Measurements from ENCODE around the gene SNX30.
A peak's percentile ranks its signal among the peaks of the same experiment; 100 is the strongest.

The SNX30 gene

GRCh38 chr9:112731971-112732370 lies 18.6 kb upstream of the SNX30 start:
- WGBS (ENCODE audit: insufficient coverage), result 94% methylated on average over 4 of the region's 7 CpGs
- H3K27me3 ChIP-seq (replicated peaks in 2 of 5; ENCODE audit: control insufficient read depth in 4 of 5, insufficient read depth in 5 of 5, low read length in 4 of 5), result peaks cover 0 to under 1% (median 0%) of the 10 kb centered on the region in 5 experiments
- no peaks in the 10 kb centered on the region for H3K36me3 ChIP-seq (ENCODE audit: control insufficient read depth in 4 of 4, insufficient read depth in 4 of 4, low read length in 3 of 4)
- no peak overlapping the region for H3K27ac ChIP-seq (ENCODE audit: insufficient read depth in 1 of 2, low read depth in 1 of 2, low read length in 2 of 2, poor library complexity in 1 of 2, severe bottlenecking in 2 of 2)
- POLR2A ChIA-PET, result no interaction called here
- H3K4me3 ChIP-seq (ENCODE audit: control insufficient read depth in 1 of 7, extremely low read depth in 1 of 7, insufficient read depth in 4 of 7, low read depth in 2 of 7, low read length in 6 of 7), result no peak overlapping the region
- H3K9me3 ChIP-seq (ENCODE audit: control extremely low read depth in 1 of 5, control insufficient read depth in 4 of 5, insufficient read depth in 2 of 5, low read depth in 1 of 5, low read length in 4 of 5), result no peaks in the 10 kb centered on the region
- peaks cover 0 to under 1% (median 0%) of the 10 kb centered on the region in 4 experiments for H3K4me1 ChIP-seq (ENCODE audit: control extremely low read depth in 1 of 4, control insufficient read depth in 4 of 4, insufficient read depth in 4 of 4, low read length in 3 of 4)
- DNase-seq, result no peak
- CTCF ChIA-PET, result no interaction called here

GRCh38 chr9:112734892-112735291 lies 15.7 kb upstream of the SNX30 start:
- H3K4me3 ChIP-seq (ENCODE audit: control insufficient read depth in 1 of 7, extremely low read depth in 1 of 7, insufficient read depth in 4 of 7, low read depth in 2 of 7, low read length in 6 of 7), result no peak overlapping the region
- H3K36me3 ChIP-seq (ENCODE audit: control insufficient read depth in 4 of 4, insufficient read depth in 4 of 4, low read length in 3 of 4), result no peaks in the 10 kb centered on the region
- 46% methylated on average over 2 of the region's 2 CpGs for WGBS (ENCODE audit: insufficient coverage)
- no peaks in the 10 kb centered on the region for H3K4me1 ChIP-seq (ENCODE audit: control extremely low read depth in 1 of 4, control insufficient read depth in 4 of 4, insufficient read depth in 4 of 4, low read length in 3 of 4)
- DNase-seq, result no peak
- CTCF ChIA-PET, result interaction anchor here (0.8 to 0.9 kb wide), 2 partner anchors 10 to 15 kb away, joined by 3 read pairs; no protein-coding TSS in a partner anchor
- POLR2A ChIA-PET, result no interaction called here
- H3K27ac ChIP-seq (ENCODE audit: insufficient read depth in 1 of 2, low read depth in 1 of 2, low read length in 2 of 2, poor library complexity in 1 of 2, severe bottlenecking in 2 of 2), result no peak overlapping the region
- no peaks in the 10 kb centered on the region for H3K9me3 ChIP-seq (ENCODE audit: control extremely low read depth in 1 of 5, control insufficient read depth in 4 of 5, insufficient read depth in 2 of 5, low read depth in 1 of 5, low read length in 4 of 5)
- peaks cover 0 to 6% (median 0%) of the 10 kb centered on the region in 5 experiments for H3K27me3 ChIP-seq (replicated peaks in 2 of 5; ENCODE audit: control insufficient read depth in 4 of 5, insufficient read depth in 5 of 5, low read length in 4 of 5)

- no peak for DNase-seq
- Histone ChIP-seq H3K27ac (ENCODE audit: insufficient read depth in 1 of 2, low read depth in 1 of 2, low read length in 2 of 2, poor library complexity in 1 of 2, severe bottlenecking in 2 of 2) (no peak overlapping the region), H3K36me3 (ENCODE audit: control insufficient read depth in 4 of 4, insufficient read depth in 4 of 4, low read length in 3 of 4) (no peaks in the 10 kb centered on the region), H3K4me3 (ENCODE audit: control insufficient read depth in 1 of 7, extremely low read depth in 1 of 7, insufficient read depth in 4 of 7, low read depth in 2 of 7, low read length in 6 of 7) (no peak overlapping the region), H3K27me3 (replicated peaks in 2 of 5; ENCODE audit: control insufficient read depth in 4 of 5, insufficient read depth in 5 of 5, low read length in 4 of 5) (peaks cover 0 to 16% (median 0%) of the 10 kb centered on the region in 5 experiments), H3K9me3 (ENCODE audit: control extremely low read depth in 1 of 5, control insufficient read depth in 4 of 5, insufficient read depth in 2 of 5, low read depth in 1 of 5, low read length in 4 of 5) (peaks cover 0 to 5% (median 0%) of the 10 kb centered on the region in 5 experiments), H3K4me1 (ENCODE audit: control extremely low read depth in 1 of 4, control insufficient read depth in 4 of 4, insufficient read depth in 4 of 4, low read length in 3 of 4) (peaks cover 2 to 23% (median 10%) of the 10 kb centered on the region in 4 experiments)
- POLR2A ChIA-PET, result no interaction called here
- CTCF ChIA-PET, result interaction anchor here (1.0 kb wide), 1 partner anchor 14 kb away, joined by 3 read pairs; no protein-coding TSS in a partner anchor
- WGBS (ENCODE audit: insufficient coverage), result 85% methylated on average over 3 of the region's 3 CpGs
These were observed 7.2 kb upstream of the SNX30 start for GRCh38 chr9:112743216-112743836.

GRCh38 chr9:112744177-112744576 lies 6.4 kb upstream of the SNX30 start:
- ChIA-PET POLR2A (no interaction called here), CTCF (no interaction called here)
- 0% methylated on average over 1 of the region's 4 CpGs for WGBS (ENCODE audit: insufficient coverage)
- no peak for DNase-seq
- no peak overlapping the region for H3K27ac ChIP-seq (ENCODE audit: insufficient read depth in 1 of 2, low read depth in 1 of 2, low read length in 2 of 2, poor library complexity in 1 of 2, severe bottlenecking in 2 of 2)
- H3K9me3 ChIP-seq (ENCODE audit: control extremely low read depth in 1 of 5, control insufficient read depth in 4 of 5, insufficient read depth in 2 of 5, low read depth in 1 of 5, low read length in 4 of 5), result peaks cover 0 to 5% (median 0%) of the 10 kb centered on the region in 5 experiments
- H3K4me1 ChIP-seq (ENCODE audit: control extremely low read depth in 1 of 4, control insufficient read depth in 4 of 4, insufficient read depth in 4 of 4, low read length in 3 of 4), result peaks cover 2 to 23% (median 10%) of the 10 kb centered on the region in 4 experiments
- H3K36me3 ChIP-seq (ENCODE audit: control insufficient read depth in 4 of 4, insufficient read depth in 4 of 4, low read length in 3 of 4), result no peaks in the 10 kb centered on the region
- H3K4me3 ChIP-seq (ENCODE audit: control insufficient read depth in 1 of 7, extremely low read depth in 1 of 7, insufficient read depth in 4 of 7, low read depth in 2 of 7, low read length in 6 of 7), result no peak overlapping the region
- peaks cover 0 to 16% (median 0%) of the 10 kb centered on the region in 5 experiments for H3K27me3 ChIP-seq (replicated peaks in 2 of 5; ENCODE audit: control insufficient read depth in 4 of 5, insufficient read depth in 5 of 5, low read length in 4 of 5)

GRCh38 chr9:112747094-112747493 lies 3.5 kb upstream of the SNX30 start:
- ChIA-PET POLR2A (no interaction called here), CTCF (interaction anchor here (2.4 kb wide), 1 partner anchor 9 kb away, joined by 7 read pairs; no protein-coding TSS in a partner anchor)
- Histone ChIP-seq H3K9me3 (ENCODE audit: control extremely low read depth in 1 of 5, control insufficient read depth in 4 of 5, insufficient read depth in 2 of 5, low read depth in 1 of 5, low read length in 4 of 5) (no peaks in the 10 kb centered on the region), H3K4me3 (ENCODE audit: control insufficient read depth in 1 of 7, extremely low read depth in 1 of 7, insufficient read depth in 4 of 7, low read depth in 2 of 7, low read length in 6 of 7) (no peak overlapping the region), H3K27me3 (replicated peaks in 2 of 5; ENCODE audit: control insufficient read depth in 4 of 5, insufficient read depth in 5 of 5, low read length in 4 of 5) (peaks cover 0 to 12% (median 0%) of the 10 kb centered on the region in 5 experiments), H3K4me1 (ENCODE audit: control extremely low read depth in 1 of 4, control insufficient read depth in 4 of 4, insufficient read depth in 4 of 4, low read length in 3 of 4) (peaks cover 7 to 32% (median 30%) of the 10 kb centered on the region in 4 experiments), H3K36me3 (ENCODE audit: control insufficient read depth in 4 of 4, insufficient read depth in 4 of 4, low read length in 3 of 4) (no peaks in the 10 kb centered on the region), H3K27ac (ENCODE audit: insufficient read depth in 1 of 2, low read depth in 1 of 2, low read length in 2 of 2, poor library complexity in 1 of 2, severe bottlenecking in 2 of 2) (no peak overlapping the region)
- WGBS (ENCODE audit: insufficient coverage), result 100% methylated on average over 4 of the region's 7 CpGs
- no peak for DNase-seq

GRCh38 chr9:112750764-112751055 lies 150 bp downstream of the SNX30 start:
- H3K36me3 ChIP-seq (ENCODE audit: control insufficient read depth in 4 of 4, insufficient read depth in 4 of 4, low read length in 3 of 4), result no peaks in the 10 kb centered on the region
- CTCF ChIA-PET, result interaction anchor here (1.3 to 2.3 kb wide), 2 partner anchors 33 to 307 kb away, joined by 3 to 5 read pairs; partner anchors contain the start of gene INIP
- peak in 1 of 3 donors; percentile 20 for DNase-seq
- H3K27me3 ChIP-seq (replicated peaks in 2 of 5; ENCODE audit: control insufficient read depth in 4 of 5, insufficient read depth in 5 of 5, low read length in 4 of 5), result peaks cover 0 to 1% (median 0%) of the 10 kb centered on the region in 5 experiments
- POLR2A ChIA-PET, result no interaction called here
- H3K27ac ChIP-seq (ENCODE audit: insufficient read depth in 1 of 2, low read depth in 1 of 2, low read length in 2 of 2, poor library complexity in 1 of 2, severe bottlenecking in 2 of 2), result no peak overlapping the region
- H3K9me3 ChIP-seq (ENCODE audit: control extremely low read depth in 1 of 5, control insufficient read depth in 4 of 5, insufficient read depth in 2 of 5, low read depth in 1 of 5, low read length in 4 of 5), result no peaks in the 10 kb centered on the region
- H3K4me3 ChIP-seq (ENCODE audit: control insufficient read depth in 1 of 7, extremely low read depth in 1 of 7, insufficient read depth in 4 of 7, low read depth in 2 of 7, low read length in 6 of 7), result peak overlapping the region; percentile 69 to 91 (median 76)
- WGBS (ENCODE audit: insufficient coverage), result 0% methylated on average over 50 of the region's 50 CpGs
- peaks cover 9 to 50% (median 26%) of the 10 kb centered on the region in 4 experiments for H3K4me1 ChIP-seq (ENCODE audit: control extremely low read depth in 1 of 4, control insufficient read depth in 4 of 4, insufficient read depth in 4 of 4, low read length in 3 of 4)

- no peaks in the 10 kb centered on the region for H3K36me3 ChIP-seq (ENCODE audit: control insufficient read depth in 4 of 4, insufficient read depth in 4 of 4, low read length in 3 of 4)
- H3K27ac ChIP-seq (ENCODE audit: insufficient read depth in 1 of 2, low read depth in 1 of 2, low read length in 2 of 2, poor library complexity in 1 of 2, severe bottlenecking in 2 of 2), result no peak overlapping the region
- WGBS (ENCODE audit: insufficient coverage), result 0% methylated on average over 39 of the region's 49 CpGs
- DNase-seq, result peak; percentile 45 to 84 (median 75)
- peaks cover 0 to 1% (median 0%) of the 10 kb centered on the region in 5 experiments for H3K27me3 ChIP-seq (replicated peaks in 2 of 5; ENCODE audit: control insufficient read depth in 4 of 5, insufficient read depth in 5 of 5, low read length in 4 of 5)
- POLR2A ChIA-PET, result no interaction called here
- H3K9me3 ChIP-seq (ENCODE audit: control extremely low read depth in 1 of 5, control insufficient read depth in 4 of 5, insufficient read depth in 2 of 5, low read depth in 1 of 5, low read length in 4 of 5), result no peaks in the 10 kb centered on the region
- peaks cover 9 to 50% (median 26%) of the 10 kb centered on the region in 4 experiments for H3K4me1 ChIP-seq (ENCODE audit: control extremely low read depth in 1 of 4, control insufficient read depth in 4 of 4, insufficient read depth in 4 of 4, low read length in 3 of 4)
- CTCF ChIA-PET, result interaction anchor here (0.9 to 2.3 kb wide), 3 partner anchors 34 to 42 kb away, joined by 3 to 5 read pairs (median 3); partner anchors contain the start of gene INIP
- H3K4me3 ChIP-seq (ENCODE audit: control insufficient read depth in 1 of 7, extremely low read depth in 1 of 7, insufficient read depth in 4 of 7, low read depth in 2 of 7, low read length in 6 of 7), result peak overlapping the region; percentile 69 to 91 (median 76)
These were observed 666 bp downstream of the SNX30 start for GRCh38 chr9:112751056-112751795.

Data from common myeloid progenitor, CD34-positive (primary cell).